ENCODE data around the gene FAM186B.

Gene FAM186B

GRCh38 chr12:49648712-49649003 is 43.2 kb upstream of the FAM186B start:
- peaks cover 44% of the 10 kb centered on the region for H3K36me3 Mint-ChIP-seq (ENCODE audit: low read depth)
- peaks cover 2% of the 10 kb centered on the region for H3K27me3 Mint-ChIP-seq (ENCODE audit: low read depth, poor library complexity)
- H3K9me3 Mint-ChIP-seq: no peaks in the 10 kb centered on the region
- TF ChIP-seq, protein P1, sequence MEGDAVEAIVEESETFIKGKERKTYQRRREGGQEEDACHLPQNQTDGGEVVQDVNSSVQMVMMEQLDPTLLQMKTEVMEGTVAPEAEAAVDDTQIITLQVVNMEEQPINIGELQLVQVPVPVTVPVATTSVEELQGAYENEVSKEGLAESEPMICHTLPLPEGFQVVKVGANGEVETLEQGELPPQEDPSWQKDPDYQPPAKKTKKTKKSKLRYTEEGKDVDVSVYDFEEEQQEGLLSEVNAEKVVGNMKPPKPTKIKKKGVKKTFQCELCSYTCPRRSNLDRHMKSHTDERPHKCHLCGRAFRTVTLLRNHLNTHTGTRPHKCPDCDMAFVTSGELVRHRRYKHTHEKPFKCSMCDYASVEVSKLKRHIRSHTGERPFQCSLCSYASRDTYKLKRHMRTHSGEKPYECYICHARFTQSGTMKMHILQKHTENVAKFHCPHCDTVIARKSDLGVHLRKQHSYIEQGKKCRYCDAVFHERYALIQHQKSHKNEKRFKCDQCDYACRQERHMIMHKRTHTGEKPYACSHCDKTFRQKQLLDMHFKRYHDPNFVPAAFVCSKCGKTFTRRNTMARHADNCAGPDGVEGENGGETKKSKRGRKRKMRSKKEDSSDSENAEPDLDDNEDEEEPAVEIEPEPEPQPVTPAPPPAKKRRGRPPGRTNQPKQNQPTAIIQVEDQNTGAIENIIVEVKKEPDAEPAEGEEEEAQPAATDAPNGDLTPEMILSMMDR (IDR thresholded peaks at IDR 0.05): no peak
- DNase-seq: no peak
- no peak overlapping the region for H3K4me3 Mint-ChIP-seq
- peaks cover 63% of the 10 kb centered on the region for H3K4me1 Mint-ChIP-seq
- peak overlapping the region; percentile 75 for H3K27ac Mint-ChIP-seq

- DNase-seq: no peak
- Mint-ChIP-seq H3K27ac (peak overlapping the region; percentile 86), H3K4me1 (peaks cover 63% of the 10 kb centered on the region), H3K9me3 (no peaks in the 10 kb centered on the region), H3K4me3 (no peak overlapping the region), H3K36me3 (ENCODE audit: low read depth) (peaks cover 49% of the 10 kb centered on the region), H3K27me3 (ENCODE audit: low read depth, poor library complexity) (peaks cover 2% of the 10 kb centered on the region)
- TF ChIP-seq, protein P1 (IDR thresholded peaks at IDR 0.05): no peak
These were observed 42.6 kb upstream of the FAM186B start for GRCh38 chr12:49647827-49648711.

- Mint-ChIP-seq H3K4me1 (peaks cover 55% of the 10 kb centered on the region), H3K9me3 (no peaks in the 10 kb centered on the region), H3K4me3 (no peak overlapping the region), H3K27me3 (ENCODE audit: low read depth, poor library complexity) (peaks cover 2% of the 10 kb centered on the region), H3K27ac (peak overlapping the region; percentile 86), H3K36me3 (ENCODE audit: low read depth) (peaks cover 43% of the 10 kb centered on the region)
- TF ChIP-seq, protein P1 (IDR thresholded peaks at IDR 0.05): no peak
- DNase-seq: no peak
These were observed 41.6 kb upstream of the FAM186B start for GRCh38 chr12:49646871-49647654.

GRCh38 chr12:49646331-49646830 is 40.9 kb upstream of the FAM186B start:
- no peaks in the 10 kb centered on the region for H3K9me3 Mint-ChIP-seq
- H3K27ac Mint-ChIP-seq: no peak overlapping the region
- peaks cover 43% of the 10 kb centered on the region for H3K36me3 Mint-ChIP-seq (ENCODE audit: low read depth)
- DNase-seq: no peak
- TF ChIP-seq, protein P1 (IDR thresholded peaks at IDR 0.05): no peak
- H3K27me3 Mint-ChIP-seq (ENCODE audit: low read depth, poor library complexity): peaks cover 2% of the 10 kb centered on the region
- no peak overlapping the region for H3K4me3 Mint-ChIP-seq
- peaks cover 48% of the 10 kb centered on the region for H3K4me1 Mint-ChIP-seq

DNA sequence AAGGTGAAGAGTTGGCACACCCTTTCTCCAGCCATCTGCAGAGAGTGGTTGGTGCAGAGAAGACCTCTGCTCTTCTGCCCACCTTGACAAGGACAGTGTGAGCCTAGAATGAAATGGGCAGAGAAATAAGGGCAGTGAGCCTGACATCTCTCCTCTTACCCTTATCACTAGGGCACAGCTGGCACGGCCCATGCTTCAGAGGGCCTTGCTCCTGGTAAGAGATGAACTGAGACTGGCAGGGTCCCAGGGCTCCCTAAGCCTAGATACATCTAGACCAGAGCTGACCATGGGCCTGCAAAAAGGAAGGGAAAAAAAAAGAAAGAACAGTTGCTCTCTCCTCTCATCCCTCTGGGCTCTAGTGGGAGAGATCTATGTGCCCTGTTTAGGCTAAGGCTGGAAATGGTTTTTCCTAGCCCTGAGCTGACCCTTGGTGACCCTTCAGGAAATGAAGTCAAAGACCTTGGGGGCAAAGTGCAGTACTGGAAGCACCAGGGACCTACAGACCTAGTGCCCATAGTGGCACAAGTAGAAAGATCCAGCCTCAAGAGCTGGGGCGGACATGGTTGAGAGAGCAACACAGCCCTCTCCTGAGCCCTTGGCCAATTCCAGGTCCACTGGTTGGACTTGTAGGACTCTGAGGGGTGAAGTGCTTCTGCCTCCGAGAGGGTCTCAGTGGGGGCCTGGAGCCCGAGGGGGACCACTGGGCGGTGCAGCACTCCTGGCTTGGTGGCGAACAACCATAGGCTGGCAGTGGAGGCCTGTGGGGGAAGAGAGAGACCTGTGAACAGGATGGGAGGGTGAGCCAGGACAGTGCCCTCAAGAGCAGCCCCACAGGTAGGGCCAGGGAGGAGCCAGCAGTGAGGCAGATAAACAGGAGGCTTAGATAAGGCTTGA is 40.0 kb upstream of the FAM186B start:
- no peaks in the 10 kb centered on the region for H3K9me3 Mint-ChIP-seq
- peak overlapping the region; percentile 83 for H3K27ac Mint-ChIP-seq
- peaks cover 48% of the 10 kb centered on the region for H3K4me1 Mint-ChIP-seq
- TF ChIP-seq, protein P1 (IDR thresholded peaks at IDR 0.05): no peak
- peaks cover 2% of the 10 kb centered on the region for H3K27me3 Mint-ChIP-seq (ENCODE audit: low read depth, poor library complexity)
- peaks cover 46% of the 10 kb centered on the region for H3K36me3 Mint-ChIP-seq (ENCODE audit: low read depth)
- no peak overlapping the region for H3K4me3 Mint-ChIP-seq
- DNase-seq: no peak
